GM15510 (cell line): Measurements from ENCODE around the gene TEX264.

ENCODE experiments used
- POLR2A ChIP-seq: IDR thresholded peaks from 3 replicates; pipeline ENCODE4 v1.6.1; 2011; ENCODE audit warnings: borderline replicate concordance; ENCODE audit not compliant: insufficient read length; ENCODE audit errors: extremely low read depth

The TEX264 gene

GRCh38 chr3:51703068-51703760 is 32.2 kb downstream of the TEX264 start:
- TF ChIP-seq POLR2A, result no peak

GRCh38 chr3:51703761-51704510 is 32.9 kb downstream of the TEX264 start:
- TF ChIP-seq POLR2A, result no peak

GRCh38 chr3:51704511-51704950 is 33.5 kb downstream of the TEX264 start:
- no peak for TF ChIP-seq POLR2A

GRCh38 chr3:51705276-51706020 is 34.4 kb downstream of the TEX264 start:
- TF ChIP-seq POLR2A, result no peak

DNA sequence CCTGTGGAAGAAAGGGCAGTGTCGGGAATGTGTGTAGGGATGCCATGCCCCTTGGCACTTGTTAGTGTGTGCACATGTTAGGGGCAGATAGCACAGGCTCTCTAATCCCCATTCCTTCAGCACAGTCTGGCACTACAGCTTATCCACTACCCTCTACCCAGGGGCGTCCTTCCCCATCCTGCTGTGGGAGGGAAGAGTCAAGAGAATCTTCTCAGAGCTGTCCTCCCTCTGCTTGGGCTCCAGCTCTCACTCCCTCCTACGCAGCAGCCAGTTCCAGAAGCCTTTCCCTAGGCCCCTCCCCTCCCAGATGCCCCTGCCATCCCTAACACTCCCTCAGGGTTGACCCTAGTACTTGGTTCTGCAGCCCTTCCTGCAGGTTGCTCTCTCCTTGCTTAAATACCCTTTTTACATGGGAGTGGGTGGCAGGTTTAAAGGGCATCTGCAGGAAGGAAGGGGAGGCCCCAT is 35.0 kb downstream of the TEX264 start:
- TF ChIP-seq POLR2A, result no peak

GRCh38 chr3:51706788-51707731 is 36.0 kb downstream of the TEX264 start, which contains the start of gene GRM2:
TSS of gene GRM2 (plus strand) at chr3:51707068. CDS start at chr3:51708984, 1,916 bp downstream.
- no peak for TF ChIP-seq POLR2A

DNA sequence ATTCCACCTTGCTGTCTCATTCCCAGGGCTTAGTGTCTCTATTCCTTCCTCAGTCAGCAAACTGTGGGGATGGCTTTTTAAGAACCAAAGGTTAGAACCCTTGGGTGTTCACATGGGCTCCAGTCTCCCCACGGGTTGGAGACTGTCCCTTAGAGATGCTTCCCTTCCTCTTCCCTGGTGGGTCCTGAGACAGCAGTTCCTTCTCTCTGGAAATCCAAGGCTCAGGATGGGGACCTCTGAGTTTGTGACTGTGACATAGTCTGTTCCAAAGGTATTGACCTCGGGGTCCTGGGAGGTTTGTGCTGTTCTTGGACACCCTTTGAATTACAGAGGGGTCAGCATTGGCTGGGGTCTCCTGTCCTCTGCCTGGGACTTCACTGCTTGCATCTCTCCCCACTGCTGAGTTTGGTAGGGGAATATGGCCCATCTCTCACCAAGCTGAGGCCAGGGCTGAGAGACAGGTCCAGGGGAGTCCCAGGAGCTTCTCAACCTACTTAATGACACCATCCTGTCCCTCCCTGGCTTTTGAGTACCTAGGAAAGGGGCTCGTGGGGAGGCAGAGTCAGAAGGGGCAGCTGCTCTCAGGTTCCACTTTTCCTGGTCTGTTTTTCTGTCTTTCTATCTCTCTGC is 37.3 kb downstream of the TEX264 start:
- TF ChIP-seq POLR2A, result no peak

DNA sequence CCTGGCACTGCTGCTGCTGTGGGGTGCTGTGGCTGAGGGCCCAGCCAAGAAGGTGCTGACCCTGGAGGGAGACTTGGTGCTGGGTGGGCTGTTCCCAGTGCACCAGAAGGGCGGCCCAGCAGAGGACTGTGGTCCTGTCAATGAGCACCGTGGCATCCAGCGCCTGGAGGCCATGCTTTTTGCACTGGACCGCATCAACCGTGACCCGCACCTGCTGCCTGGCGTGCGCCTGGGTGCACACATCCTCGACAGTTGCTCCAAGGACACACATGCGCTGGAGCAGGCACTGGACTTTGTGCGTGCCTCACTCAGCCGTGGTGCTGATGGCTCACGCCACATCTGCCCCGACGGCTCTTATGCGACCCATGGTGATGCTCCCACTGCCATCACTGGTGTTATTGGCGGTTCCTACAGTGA is 38.0 kb downstream of the TEX264 start:
- TF ChIP-seq POLR2A, result no peak

GRCh38 chr3:51709675-51710074 is 38.6 kb downstream of the TEX264 start:
- TF ChIP-seq POLR2A, result no peak

GRCh38 chr3:51710631-51711351 is 39.7 kb downstream of the TEX264 start:
- TF ChIP-seq POLR2A, result no peak

DNA sequence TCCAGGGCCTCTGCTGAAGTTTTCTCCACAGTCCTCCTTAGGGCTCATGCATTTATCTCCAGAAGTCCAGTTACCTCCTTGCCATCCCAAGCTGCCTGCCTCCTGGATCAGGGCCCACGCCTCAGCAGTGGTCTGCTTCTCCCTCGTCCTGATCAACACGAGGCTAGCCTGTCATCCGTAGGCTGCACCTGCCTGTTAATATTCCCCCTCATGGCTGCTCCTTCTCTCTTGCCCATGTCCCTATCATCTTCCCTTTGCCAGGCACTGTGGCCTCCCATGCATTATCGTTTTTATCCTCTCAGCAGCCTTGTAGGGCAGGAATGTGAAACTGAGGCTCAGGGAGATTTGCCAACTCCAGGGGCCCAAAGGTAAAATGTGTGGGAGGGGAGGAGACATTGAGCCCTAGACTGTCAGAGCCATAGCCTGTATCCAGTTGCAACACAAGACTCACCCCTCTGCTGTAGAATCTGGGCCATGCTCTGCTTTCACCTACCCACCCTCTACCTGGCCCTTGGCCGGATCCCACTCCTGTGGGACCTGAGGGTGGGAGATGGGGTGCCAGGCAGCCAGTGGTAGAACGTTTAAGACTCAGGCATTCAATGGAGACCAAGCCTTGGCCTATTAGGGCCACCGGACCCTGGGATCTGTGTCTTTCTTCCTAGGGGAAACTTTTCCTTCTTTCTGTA is 40.4 kb downstream of the TEX264 start:
- TF ChIP-seq POLR2A, result no peak

DNA sequence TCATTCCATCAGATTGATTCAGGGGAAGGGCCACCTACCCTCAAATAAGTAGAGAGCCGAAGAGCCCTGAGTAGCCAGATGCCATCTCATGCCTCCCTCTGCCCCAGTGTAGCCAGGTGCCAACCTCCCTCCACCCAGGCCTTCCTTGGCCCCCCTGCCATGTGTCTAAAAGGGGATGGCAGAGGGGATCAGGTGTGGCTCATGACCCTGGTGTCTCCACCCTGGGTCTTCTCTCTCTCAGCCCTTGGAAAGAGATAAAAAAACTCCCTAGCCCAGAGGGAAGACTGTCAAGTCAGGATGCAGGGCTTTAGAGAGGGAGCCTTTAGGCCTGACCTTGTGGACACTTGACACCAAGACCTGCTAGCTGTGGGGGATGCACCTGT is 41.0 kb downstream of the TEX264 start:
- no peak for TF ChIP-seq POLR2A
